C4-2B (cell line): Measurements from ENCODE around the gene CDK17.

Experiments
- ZFX ChIP-seq: fragments of 450-650 bp; IDR thresholded peaks from 2 replicates; pipeline ENCODE4 v1.6.1; 2017
- TF ChIP-seq, protein P1 (sequence below): fragments of 450-650 bp; conservative IDR thresholded peaks from 2 replicates; pipeline ENCODE4 v1.5.1; 2017; ENCODE audit warnings: mild to moderate bottlenecking

GRCh38 chr12:96424601-96425000 is 24.4 kb upstream of the CDK17 start:
- TF ChIP-seq, protein P1, sequence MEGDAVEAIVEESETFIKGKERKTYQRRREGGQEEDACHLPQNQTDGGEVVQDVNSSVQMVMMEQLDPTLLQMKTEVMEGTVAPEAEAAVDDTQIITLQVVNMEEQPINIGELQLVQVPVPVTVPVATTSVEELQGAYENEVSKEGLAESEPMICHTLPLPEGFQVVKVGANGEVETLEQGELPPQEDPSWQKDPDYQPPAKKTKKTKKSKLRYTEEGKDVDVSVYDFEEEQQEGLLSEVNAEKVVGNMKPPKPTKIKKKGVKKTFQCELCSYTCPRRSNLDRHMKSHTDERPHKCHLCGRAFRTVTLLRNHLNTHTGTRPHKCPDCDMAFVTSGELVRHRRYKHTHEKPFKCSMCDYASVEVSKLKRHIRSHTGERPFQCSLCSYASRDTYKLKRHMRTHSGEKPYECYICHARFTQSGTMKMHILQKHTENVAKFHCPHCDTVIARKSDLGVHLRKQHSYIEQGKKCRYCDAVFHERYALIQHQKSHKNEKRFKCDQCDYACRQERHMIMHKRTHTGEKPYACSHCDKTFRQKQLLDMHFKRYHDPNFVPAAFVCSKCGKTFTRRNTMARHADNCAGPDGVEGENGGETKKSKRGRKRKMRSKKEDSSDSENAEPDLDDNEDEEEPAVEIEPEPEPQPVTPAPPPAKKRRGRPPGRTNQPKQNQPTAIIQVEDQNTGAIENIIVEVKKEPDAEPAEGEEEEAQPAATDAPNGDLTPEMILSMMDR: no peak
- TF ChIP-seq ZFX: no peak
